H1 (cell line): ENCODE measurements around the gene VAV2. TPM values are rescaled to one million over a fixed set of nuclear protein-coding genes. Genes with fewer than 3 reads are reported as not detected.

Experiments used
- CTCF ChIA-PET: fragments of 300-600 bp; sonication (Branson Sonifier 250); formaldehyde crosslinking; loops from one replicate; lab custom pipeline; 2021; ENCODE audit not compliant: partially characterized antibody; lab: Charles Lee
- POLR2A ChIA-PET: fragments of 300-600 bp; sonication (Branson Sonifier 250); formaldehyde crosslinking; loops from one replicate; lab custom pipeline; 2021; ENCODE audit warnings: inconsistent platforms; ENCODE audit not compliant: partially characterized antibody; lab: Charles Lee
- DNase-seq, 2 experiments: peaks; one replicate each; pipeline versions ENCODE4 v3.0.0 to v3.0.0-alpha.2; 2010 to 2022; ENCODE audit warnings: low spot score in 2 of 2, low read depth in 1 of 2, mixed read lengths in 1 of 2
- FAIRE-seq: peaks from 2 replicates; lab custom pipeline; 2011; peaks lifted over from hg19 to GRCh38; lab: Jason Lieb, UNC
- H2AFZ ChIP-seq: 2 replicates; pipeline ENCODE4 v1.8.1; 2012; ENCODE audit warnings: low read length, inconsistent platforms
- H2AK5ac ChIP-seq: 2 replicates; pipeline ENCODE4 v1.6.1; 2013; ENCODE audit warnings: low read depth, low read length
- H2BK120ac ChIP-seq: replicated peaks from 2 replicates; pipeline ENCODE3; 2013; ENCODE audit warnings: low read depth, low read length, inconsistent platforms
- H2BK12ac ChIP-seq: 2 replicates; pipeline ENCODE4 v1.6.1; 2013; ENCODE audit warnings: low read depth, low read length
- H2BK15ac ChIP-seq: 2 replicates; pipeline ENCODE4 v1.6.1; 2013; ENCODE audit warnings: low read length
- H2BK20ac ChIP-seq: 2 replicates; pipeline ENCODE4 v1.6.1; 2013; ENCODE audit warnings: low read length
- H2BK5ac ChIP-seq: 2 replicates; pipeline ENCODE4 v1.6.1; 2013; ENCODE audit warnings: low read depth, low read length
- H3K14ac ChIP-seq: 2 replicates; pipeline ENCODE4 v1.6.1; 2013; ENCODE audit warnings: inconsistent platforms; ENCODE audit not compliant: insufficient read length
- H3K18ac ChIP-seq: 2 replicates; pipeline ENCODE4 v1.6.1; 2013; ENCODE audit warnings: low read length; ENCODE audit errors: extremely low read depth
- H3K23ac ChIP-seq: 2 replicates; pipeline ENCODE4 v1.6.1; 2013; ENCODE audit warnings: inconsistent platforms; ENCODE audit not compliant: insufficient read length
- H3K23me2 ChIP-seq: 2 replicates; pipeline ENCODE4 v1.6.1; 2013; ENCODE audit warnings: low read depth, low read length
- H3K27ac ChIP-seq: 2 replicates; pipeline ENCODE4 v1.6.1; 2011; ENCODE audit warnings: low read depth, low read length, inconsistent platforms
- H3K27me3 ChIP-seq, 4 experiments: replicated peaks in 1 of 4; 1 replicate in 1 of 4; 2 replicates in 3 of 4; pipeline versions ENCODE4 v1.6.1 to v1.8.1; 2011 to 2013; ENCODE audit warnings: low read length in 3 of 4, mild to moderate bottlenecking in 3 of 4, inconsistent platforms in 2 of 4, mixed read lengths in 2 of 4, moderate library complexity in 1 of 4; ENCODE audit not compliant: control insufficient read depth in 3 of 4, insufficient read depth in 3 of 4; ENCODE audit errors: extremely low read depth in 1 of 4
- H3K36me3 ChIP-seq, 4 experiments: 2 replicates each; pipeline versions ENCODE4 v1.6.1 to v1.8.1; 2011 to 2013; ENCODE audit warnings: mild to moderate bottlenecking in 4 of 4, low read length in 3 of 4, moderate library complexity in 2 of 4, control low read depth in 1 of 4, inconsistent platforms in 1 of 4; ENCODE audit not compliant: insufficient read depth in 4 of 4, control insufficient read depth in 2 of 4
- H3K4ac ChIP-seq: replicated peaks from 2 replicates; pipeline ENCODE3; 2013; ENCODE audit warnings: low read length, low read depth, mixed read lengths, inconsistent platforms; ENCODE audit not compliant: insufficient read length
- H3K4me1 ChIP-seq, 4 experiments: replicated peaks in 1 of 4; 1 replicate in 1 of 4; 2 replicates in 3 of 4; pipeline versions ENCODE4 v1.6.1 to v1.8.1; 2011 to 2013; ENCODE audit warnings: low read length in 3 of 4, inconsistent platforms in 2 of 4, mixed read lengths in 1 of 4; ENCODE audit not compliant: insufficient read depth in 4 of 4, control insufficient read depth in 3 of 4
- H3K4me2 ChIP-seq, 2 experiments: 2 replicates each; pipeline versions ENCODE4 v1.6.1 to v1.8.1; 2011 to 2013; ENCODE audit warnings: low read depth in 2 of 2, low read length in 2 of 2, control low read depth in 1 of 2, inconsistent platforms in 1 of 2, mild to moderate bottlenecking in 1 of 2; ENCODE audit not compliant: insufficient read depth in 1 of 2
- H3K4me3 ChIP-seq, 4 experiments: fragments of 200-600, 300-600 bp in 1 of 4; sonication (generic), shearing (Covaris generic), sonication (Bioruptor Twin) in 1 of 4; 2 replicates each; pipeline versions ENCODE4 v1.5.1 to v1.8.1; 2011 to 2016; ENCODE audit warnings: low read length in 4 of 4, low read depth in 3 of 4, control low read depth in 2 of 4, inconsistent platforms in 2 of 4, mild to moderate bottlenecking in 2 of 4, mixed read lengths in 1 of 4, moderate library complexity in 1 of 4; ENCODE audit not compliant: insufficient read depth in 2 of 4; ENCODE audit errors: extremely low read depth in 1 of 4
- H3K56ac ChIP-seq: replicated peaks from 2 replicates; pipeline ENCODE3; 2013; ENCODE audit warnings: low read depth, mild to moderate bottlenecking, mixed read lengths, low read length, inconsistent platforms; ENCODE audit not compliant: insufficient read length
- H3K79me1 ChIP-seq: 2 replicates; pipeline ENCODE4 v1.6.1; 2013; ENCODE audit warnings: low read depth, low read length, control low read depth
- H3K79me2 ChIP-seq, 2 experiments: 2 replicates each; pipeline versions ENCODE4 v1.6.1 to v1.8.1; 2012 to 2013; ENCODE audit warnings: low read length in 2 of 2, mild to moderate bottlenecking in 2 of 2, inconsistent platforms in 1 of 2; ENCODE audit not compliant: insufficient read depth in 2 of 2, control insufficient read depth in 1 of 2
- H3K9ac ChIP-seq, 4 experiments: replicated peaks in 1 of 4; 1 replicate in 1 of 4; 2 replicates in 3 of 4; pipeline versions ENCODE4 v1.6.1 to v1.8.1; 2011 to 2013; ENCODE audit warnings: low read depth in 3 of 4, low read length in 3 of 4, control low read depth in 2 of 4, mild to moderate bottlenecking in 2 of 4, moderate library complexity in 2 of 4, inconsistent platforms in 1 of 4; ENCODE audit errors: extremely low read depth in 1 of 4
- H3K9me3 ChIP-seq, 2 experiments: 2 replicates each; pipeline versions ENCODE4 v1.6.1 to v1.8.1; 2012 to 2013; ENCODE audit warnings: mild to moderate bottlenecking in 2 of 2, moderate library complexity in 2 of 2, control low read depth in 1 of 2, inconsistent platforms in 1 of 2, low read depth in 1 of 2, low read length in 1 of 2, mixed read lengths in 1 of 2; ENCODE audit not compliant: insufficient read depth in 2 of 2
- H4K20me1 ChIP-seq, 2 experiments: replicated peaks in 1 of 2; 2 replicates each; pipeline versions ENCODE3 to v1.8.1; 2011 to 2013; ENCODE audit warnings: inconsistent platforms in 2 of 2, low read length in 2 of 2, mild to moderate bottlenecking in 1 of 2; ENCODE audit not compliant: insufficient read depth in 2 of 2, control insufficient read depth in 1 of 2
- H4K5ac ChIP-seq: 2 replicates; pipeline ENCODE4 v1.6.1; 2013; ENCODE audit warnings: low read length, low read depth, mixed read lengths, inconsistent platforms; ENCODE audit not compliant: insufficient read length
- H4K8ac ChIP-seq: 2 replicates; pipeline ENCODE4 v1.8.0; 2013; ENCODE audit warnings: mild to moderate bottlenecking, moderate library complexity, low read length, inconsistent platforms; ENCODE audit not compliant: insufficient read depth; ENCODE audit errors: extremely low read depth
- H4K91ac ChIP-seq: replicated peaks from 2 replicates; pipeline ENCODE3; 2013; ENCODE audit warnings: low read length, mixed read lengths, inconsistent platforms; ENCODE audit not compliant: insufficient read length
- SP4 ChIP-seq: IDR thresholded peaks from 2 replicates; pipeline ENCODE4 v1.6.1; 2012; ENCODE audit warnings: low read length, inconsistent platforms
- YY1 ChIP-seq: IDR thresholded peaks from 2 replicates; pipeline ENCODE4 v1.6.1; 2011; ENCODE audit warnings: low read depth, mild to moderate bottlenecking, low read length
- WGBS, 2 experiments: shearing (Covaris generic) in 1 of 2; methylation state at CpG; one replicate each; pipeline versions ENCODE4 v1.1.6 to v1.1.7; 2013 to 2015; ENCODE audit warnings: low lambda C conversion rate in 2 of 2, mixed read lengths in 2 of 2, inconsistent platforms in 1 of 2, low coverage in 1 of 2, missing lambda C conversion rate in 1 of 2; ENCODE audit not compliant: insufficient replicate concordance in 2 of 2, insufficient coverage in 1 of 2, insufficient read length in 1 of 2; ENCODE audit errors: extremely low coverage in 1 of 2, missing lambda C conversion rate in 1 of 2; 5-methylcytosine and 5-hydroxymethylcytosine counted together
- polyA plus RNA-seq, 7 experiments: library from polyadenylated mRNA; depleted of rRNA in 3 of 7; stranded (reverse) in 5 of 7; unstranded in 2 of 7; fragments of >200 nt in 5 of 7; fragments of 200-250 nt in 2 of 7; gene quantifications; 1 replicate in 5 of 7; 2 replicates in 1 of 7; 4 replicates in 1 of 7; pipeline versions ENCODE4 v1.2.1 to v1.2.3, GENCODE V29; 2011 to 2013; ENCODE audit warnings: missing spikeins in 2 of 7, mixed read lengths in 2 of 7
- total RNA-seq: library from RNA; stranded (reverse); fragmentation: NEBNext Ultra II Directional; extraction: Animal tissue kit (Norgen Biotek cat#: 25700); gene quantifications from 2 replicates; pipeline ENCODE4 v1.2.1, GENCODE V29; 2021

The VAV2 gene
- total and polyA plus RNA-seq, 2 of the 8 experiments (the other 6 are each of a cell fraction or from before 2014, with no cell fraction given) = 13.6 to 37.6 TPM

DNA sequence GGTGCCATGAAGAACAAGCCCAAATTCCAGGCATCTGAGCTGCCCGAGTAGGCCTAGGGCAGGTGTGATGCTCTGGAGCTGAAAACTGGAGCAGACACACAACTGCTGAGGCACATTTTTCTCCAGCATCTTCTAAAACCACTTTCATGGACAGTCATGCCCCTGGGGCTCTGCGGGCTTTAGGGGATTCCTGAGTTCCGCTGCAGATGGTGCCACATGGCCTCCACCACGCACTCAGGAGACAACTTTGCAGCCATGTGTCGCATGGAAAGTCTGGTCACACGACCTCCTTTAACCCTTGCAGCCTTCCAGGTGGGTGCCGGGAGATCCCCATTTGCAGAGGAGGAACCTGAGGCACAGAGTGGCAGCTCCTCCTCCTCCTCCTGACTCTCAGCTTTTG lies 141.2 kb downstream of the VAV2 start:
- H3K4ac ChIP-seq = no peak overlapping the region
- H3K23me2 ChIP-seq = peaks cover 10% of the 10 kb centered on the region; the same call in 1 of the 2 replicates
- no peak overlapping the region for H2BK20ac ChIP-seq
- peaks cover 6 to 13% of the 10 kb centered on the region in 2 experiments for H4K20me1 ChIP-seq
- no peak overlapping the region for H3K14ac ChIP-seq
- no peak overlapping the region for H4K8ac ChIP-seq
- no peak overlapping the region for H3K4me3 ChIP-seq
- no peak overlapping the region for H2BK15ac ChIP-seq
- no peaks in the 10 kb centered on the region for H3K9me3 ChIP-seq
- WGBS, 2 experiments = 91% methylated on average over 7 of the region's 7 CpGs; no CpG with 5 or more reads in 1 of the 2 experiments
- H3K79me2 ChIP-seq = peaks cover 0 to 7% of the 10 kb centered on the region in 2 experiments; a peak in 1 of 4 replicates
- DNase-seq (no peak), FAIRE-seq (no peak)
- no peaks in the 10 kb centered on the region; a peak in 3 of 7 replicates for H3K4me1 ChIP-seq
- H3K36me3 ChIP-seq = no peaks in the 10 kb centered on the region
- H3K27me3 ChIP-seq = no peaks in the 10 kb centered on the region
- H3K56ac ChIP-seq = no peak overlapping the region
- H4K5ac ChIP-seq = no peak overlapping the region
- TF ChIP-seq YY1 (no peak), SP4 (no peak)
- TF ChIP-seq, all 59 proteins: peak for 0
- Histone ChIP-seq H3K9ac (no peak overlapping the region), H3K18ac (no peak overlapping the region), H2BK12ac (no peak overlapping the region), H3K23ac (no peak overlapping the region), H2BK120ac (no peak overlapping the region), H3K27ac (no peak overlapping the region), H3K4me2 (no peak overlapping the region), H2AK5ac (no peak overlapping the region), H4K91ac (no peak overlapping the region), H2AFZ (no peak overlapping the region), H3K79me1 (peaks cover 22% of the 10 kb centered on the region), H2BK5ac (no peak overlapping the region)
- POLR2A ChIA-PET = no interaction called here
- CTCF ChIA-PET = interaction anchor here (1.5 to 2.7 kb wide), 3 partner anchors 11 to 69 kb away, joined by 3 to 13 read pairs (median 6); no protein-coding TSS in a partner anchor
